Measurements from ENCODE around the gene NFYA.

The NFYA gene

DNA sequence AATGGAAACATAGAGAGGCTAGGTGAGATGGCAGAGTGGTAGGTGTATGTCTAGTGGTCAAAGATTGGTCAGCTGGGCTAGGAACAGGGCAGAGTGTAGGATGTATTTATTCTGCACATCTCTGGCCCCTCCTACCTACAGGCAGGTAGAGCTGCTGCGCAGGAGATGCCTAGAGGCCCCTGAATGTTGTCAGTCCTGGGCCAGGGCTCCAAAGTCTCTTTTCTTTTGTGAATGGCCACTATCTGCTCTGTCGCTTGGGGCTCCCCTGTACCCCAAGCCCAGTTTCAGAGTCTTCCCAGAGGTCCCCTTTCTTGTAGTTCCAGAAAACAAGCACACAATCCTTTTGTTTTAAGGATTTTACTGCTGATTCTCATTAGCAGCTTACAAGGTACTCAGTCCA, 25.5 kb upstream of the NFYA start:
- DNase-seq = no peak

DNA sequence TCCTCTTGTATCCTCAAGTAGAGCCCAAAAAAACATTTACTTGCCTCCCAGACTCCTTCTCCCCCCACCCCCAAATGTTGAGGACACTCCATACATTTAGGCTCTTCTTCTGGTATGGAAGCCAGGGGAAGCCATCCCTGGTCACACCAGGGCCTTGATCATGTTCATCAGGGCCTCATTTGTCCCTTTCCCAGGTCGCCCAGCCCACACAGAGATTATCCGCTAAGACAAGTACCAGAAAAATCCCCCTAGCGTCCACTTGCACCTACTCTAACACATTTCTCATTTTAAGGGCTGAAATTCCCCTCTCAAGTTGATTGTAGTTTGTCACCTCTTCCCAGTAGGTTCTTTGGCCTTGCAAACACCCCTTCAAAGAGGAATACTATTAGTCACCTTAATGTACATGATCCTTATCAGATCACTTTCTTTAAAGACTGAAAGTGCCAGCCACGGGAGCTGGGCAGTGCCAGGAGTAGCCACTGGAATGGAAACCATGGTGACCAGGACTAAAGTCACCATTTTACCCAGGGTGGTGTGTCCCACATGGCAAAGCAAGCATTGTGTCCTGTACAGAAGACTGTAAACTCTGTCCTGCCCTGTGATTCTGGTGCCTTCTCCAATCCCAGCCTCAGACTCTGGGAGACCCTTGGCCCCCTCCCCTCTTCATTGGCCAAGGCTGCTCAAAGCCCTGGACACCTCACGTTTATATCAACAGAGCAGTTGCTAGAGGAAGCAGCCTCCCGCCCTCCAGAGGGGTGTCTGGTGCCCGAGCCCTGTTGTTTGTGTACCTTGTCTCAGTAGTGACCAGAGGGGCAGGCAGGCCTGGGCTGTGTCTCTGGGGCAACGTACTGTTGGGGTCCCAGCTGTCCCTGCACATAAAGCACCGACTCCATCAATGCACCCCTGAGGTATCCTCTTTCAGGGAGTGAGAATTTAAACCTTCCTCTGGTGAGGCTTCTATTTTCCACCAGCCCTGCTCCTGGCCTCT, 24.7 kb upstream of the NFYA start:
- DNase-seq = no peak

DNA sequence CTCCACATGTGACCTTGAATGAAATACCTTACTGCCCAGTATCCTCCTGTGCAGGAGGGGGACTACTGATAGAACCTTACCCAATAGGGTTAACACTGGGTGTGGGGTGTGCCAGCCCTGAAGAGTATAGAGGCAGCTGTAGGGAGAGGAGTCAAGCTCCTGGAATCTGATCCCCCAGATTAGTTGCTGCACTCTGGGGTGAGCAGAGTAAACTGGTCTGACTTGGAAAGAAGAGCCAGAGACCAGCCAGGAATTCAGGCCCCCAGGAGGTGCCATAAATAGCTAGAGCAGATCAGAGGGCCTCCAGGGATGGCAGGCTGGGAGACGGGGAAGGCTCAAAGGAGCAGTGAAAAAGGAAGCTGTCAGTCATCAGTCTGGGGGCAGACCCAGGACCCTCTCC, 23.3 kb upstream of the NFYA start:
- DNase-seq = no peak

DNA sequence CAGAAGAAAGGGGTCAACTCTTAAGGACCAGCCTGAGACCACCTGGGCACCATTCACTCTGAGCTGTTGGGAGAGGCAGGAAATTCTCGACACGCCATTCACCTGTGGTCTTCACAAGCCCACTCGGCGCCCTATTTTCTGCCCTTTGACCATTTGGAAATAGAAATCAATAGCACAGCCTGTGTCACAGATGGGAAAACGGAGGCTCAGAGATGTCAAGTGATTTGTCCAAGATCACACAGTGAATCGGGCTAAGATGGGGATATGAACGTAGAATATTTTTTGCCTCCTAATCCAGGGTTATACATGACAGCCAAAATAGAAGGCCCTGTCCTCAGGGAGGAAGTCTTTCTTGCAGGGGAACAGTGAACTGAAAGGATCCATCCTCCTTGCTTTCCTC, 22.8 kb upstream of the NFYA start:
- no peak for DNase-seq

DNA sequence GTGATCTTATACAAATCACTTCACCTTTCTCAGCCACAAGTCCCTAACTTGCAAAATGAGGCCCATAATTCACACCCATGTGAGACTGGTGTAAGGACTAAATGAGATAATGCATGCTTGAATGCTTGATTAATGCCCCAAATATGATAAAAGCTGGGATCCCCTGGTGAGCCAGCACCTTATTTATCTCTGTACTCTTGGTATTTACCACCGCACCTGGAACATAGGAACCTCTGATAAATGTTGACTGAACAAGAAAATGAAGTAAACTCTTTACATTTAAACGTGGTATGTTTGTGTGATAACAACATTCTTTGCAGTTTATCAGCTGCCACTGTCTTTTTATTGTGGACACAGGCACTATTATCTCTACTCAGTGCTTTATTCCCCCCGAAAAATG, 22.2 kb upstream of the NFYA start:
- no peak for DNase-seq

DNA sequence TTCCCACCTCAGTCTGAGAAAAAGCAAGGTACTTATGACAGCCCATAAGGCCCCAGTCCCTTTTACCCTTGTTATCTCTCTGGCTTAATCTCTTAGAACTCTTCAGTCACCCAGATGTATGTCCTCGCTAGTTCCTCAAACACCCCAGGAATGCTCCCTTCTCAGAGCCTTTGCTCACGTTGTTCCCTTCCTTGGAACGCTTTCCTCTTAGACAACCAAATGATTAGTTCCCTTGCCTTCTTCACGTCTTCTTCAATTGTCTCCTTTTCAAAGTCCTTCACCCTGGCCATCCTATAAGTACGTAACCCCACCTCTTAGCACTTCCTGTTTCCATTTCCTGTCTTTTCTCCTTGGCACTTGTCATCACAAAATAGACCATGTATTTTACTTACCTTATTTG, 20.9 kb upstream of the NFYA start:
- DNase-seq = no peak

DNA sequence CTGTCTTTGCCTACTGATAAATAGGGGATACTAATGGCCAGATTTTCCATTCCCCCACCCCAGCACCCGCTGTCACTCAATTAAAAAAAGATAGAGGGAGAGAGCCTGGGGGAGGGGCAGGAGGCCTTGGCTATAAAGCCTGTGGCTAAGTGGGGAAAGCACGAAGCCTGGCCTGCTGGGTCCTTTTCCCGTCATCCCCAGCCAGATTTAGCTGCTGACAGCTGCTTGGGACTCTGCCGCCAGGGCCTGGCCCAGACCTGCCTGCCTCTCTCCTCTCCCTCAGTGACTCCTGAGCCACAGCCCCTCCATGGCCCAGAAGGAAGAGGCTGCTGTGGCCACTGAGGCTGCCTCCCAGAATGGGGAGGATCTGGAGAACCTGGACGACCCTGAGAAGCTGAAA, 19.7 kb upstream of the NFYA start, which contains the start of gene APOBEC2:
Gene APOBEC2, plus strand, starts transcription at position 162 of the 400 bp plus-strand sequence. Its CDS starts 146 bp downstream, at position 308.
- DNase-seq = no peak

DNA sequence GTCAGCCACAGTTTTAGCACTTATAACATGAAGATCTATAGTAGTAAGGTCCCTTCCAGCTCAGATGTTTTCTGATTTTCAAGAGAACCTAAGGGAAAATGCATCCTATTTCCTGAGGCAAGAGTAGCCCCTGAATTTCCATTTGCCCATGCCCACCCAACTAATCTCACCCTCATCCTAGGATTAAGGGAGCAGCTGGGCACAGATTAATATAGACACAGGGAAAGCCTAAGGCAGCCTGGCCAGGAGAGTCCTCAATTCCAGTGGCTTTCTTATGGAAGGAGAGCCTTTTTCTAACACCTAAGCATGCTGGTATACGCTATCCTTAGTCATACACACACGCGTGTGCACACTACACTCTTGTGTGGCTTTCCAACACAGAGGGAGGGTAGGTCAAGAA, 18.3 kb upstream of the NFYA start:
- no peak for DNase-seq

DNA sequence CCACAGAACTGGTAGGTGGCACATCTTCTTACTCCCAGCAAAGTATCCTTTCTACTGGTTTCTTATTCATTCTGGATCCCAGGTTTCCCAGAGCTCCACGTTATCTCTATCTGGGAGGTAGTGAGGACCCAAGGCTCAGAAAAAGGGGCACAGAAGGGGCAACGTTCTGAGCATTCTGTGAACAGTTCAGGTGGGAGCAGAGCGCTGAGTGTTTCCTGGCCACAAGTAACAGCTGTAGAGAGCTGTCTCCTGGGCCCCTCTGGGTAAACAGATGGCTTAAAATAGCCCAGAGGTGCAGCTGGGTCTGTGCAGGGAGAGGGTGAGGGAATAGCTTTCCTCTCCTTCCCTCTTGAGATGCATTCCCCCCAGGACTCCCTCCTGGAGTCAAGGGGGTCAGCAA, 17.6 kb upstream of the NFYA start:
- no peak for DNase-seq

DNA sequence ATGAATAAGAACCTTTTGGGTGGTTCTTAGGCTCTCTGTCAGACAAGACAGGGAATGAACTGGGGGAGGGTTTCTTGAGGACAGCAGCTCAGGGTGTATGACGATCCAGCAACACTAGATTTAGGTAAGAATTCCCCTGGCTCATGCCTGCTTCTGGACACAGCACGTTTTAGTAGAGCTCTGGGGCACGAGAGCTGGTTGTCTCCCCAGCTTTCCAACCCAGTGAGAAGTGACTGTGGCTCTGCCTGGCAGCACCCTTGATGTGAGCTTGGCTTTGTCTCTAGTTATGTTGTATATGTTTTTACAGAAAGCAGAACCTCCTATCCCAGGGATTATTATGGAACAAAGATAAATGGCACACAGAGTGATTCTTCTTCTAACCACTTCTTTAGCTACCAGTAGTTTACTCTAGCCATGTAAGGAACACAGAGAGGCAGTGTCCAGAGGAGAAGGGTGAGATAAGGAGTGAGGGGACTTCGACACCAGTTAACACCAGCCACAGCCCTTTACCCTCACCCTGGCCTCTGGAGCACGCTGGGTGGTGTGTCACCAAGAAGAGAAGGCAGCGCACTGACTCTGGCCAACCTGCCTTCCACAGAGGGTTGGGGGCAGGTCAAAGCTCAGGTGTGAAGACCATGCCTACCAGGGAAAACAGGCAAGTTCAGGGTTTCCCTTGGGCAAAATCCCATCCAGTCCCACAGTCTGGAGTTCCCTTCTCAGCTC, 15.8 kb upstream of the NFYA start:
- DNase-seq = no peak

DNA sequence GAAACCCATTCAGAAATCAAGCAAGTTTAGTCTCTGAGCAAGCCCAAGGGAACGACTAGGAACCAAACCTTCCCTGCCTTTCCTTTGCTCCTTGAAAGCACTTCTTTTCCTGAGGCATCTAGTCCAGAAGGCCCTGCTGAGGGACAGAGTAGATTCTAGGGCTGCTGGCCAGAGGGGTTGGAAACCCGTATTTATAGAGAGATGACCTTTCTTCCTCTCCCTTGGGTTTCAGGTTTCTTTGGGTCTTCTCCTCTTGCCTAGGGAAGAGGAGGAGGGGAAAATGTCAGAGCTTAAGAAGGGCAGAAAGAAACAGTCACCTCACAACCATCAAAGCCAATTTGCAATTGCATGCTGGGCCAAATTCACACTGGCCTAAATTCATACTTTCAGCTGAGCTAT, 14.0 kb upstream of the NFYA start:
- no peak for DNase-seq

DNA sequence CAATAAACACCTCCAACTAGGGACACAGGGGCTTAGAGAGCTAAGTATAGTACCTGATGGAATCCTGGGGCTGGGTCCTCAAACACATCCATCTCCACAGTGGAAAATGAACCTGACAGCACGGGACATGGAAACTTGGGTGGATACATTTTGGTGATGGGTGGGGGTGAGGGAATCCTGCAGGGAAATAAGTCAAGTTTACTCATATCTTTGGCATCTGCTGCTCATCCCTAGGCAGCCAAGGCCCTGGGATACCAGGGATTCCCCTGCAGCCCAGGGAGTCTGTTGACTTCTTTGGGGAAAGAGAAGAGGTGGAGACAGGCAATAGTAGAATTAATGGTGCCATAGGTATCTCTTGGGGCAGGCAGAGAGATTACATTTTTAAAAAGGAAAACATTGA, 13.2 kb upstream of the NFYA start:
- DNase-seq = no peak

DNA sequence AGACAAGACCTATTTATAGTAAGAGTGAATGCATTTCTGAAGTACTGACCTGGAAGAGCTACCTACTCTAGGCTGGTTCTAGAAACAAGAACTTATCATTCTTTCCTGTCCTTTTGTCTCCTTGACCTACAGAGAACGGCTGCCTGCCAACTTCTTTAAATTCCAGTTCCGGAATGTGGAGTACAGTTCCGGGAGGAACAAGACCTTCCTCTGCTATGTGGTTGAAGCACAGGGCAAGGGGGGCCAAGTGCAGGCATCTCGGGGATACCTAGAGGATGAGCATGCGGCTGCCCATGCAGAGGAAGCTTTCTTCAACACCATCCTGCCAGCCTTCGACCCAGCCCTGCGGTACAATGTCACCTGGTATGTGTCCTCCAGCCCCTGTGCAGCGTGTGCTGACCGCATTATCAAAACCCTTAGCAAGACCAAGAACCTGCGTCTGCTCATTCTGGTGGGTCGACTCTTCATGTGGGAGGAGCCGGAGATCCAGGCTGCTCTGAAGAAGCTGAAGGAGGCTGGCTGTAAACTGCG, 11.5 kb upstream of the NFYA start:
- DNase-seq = no peak

DNA sequence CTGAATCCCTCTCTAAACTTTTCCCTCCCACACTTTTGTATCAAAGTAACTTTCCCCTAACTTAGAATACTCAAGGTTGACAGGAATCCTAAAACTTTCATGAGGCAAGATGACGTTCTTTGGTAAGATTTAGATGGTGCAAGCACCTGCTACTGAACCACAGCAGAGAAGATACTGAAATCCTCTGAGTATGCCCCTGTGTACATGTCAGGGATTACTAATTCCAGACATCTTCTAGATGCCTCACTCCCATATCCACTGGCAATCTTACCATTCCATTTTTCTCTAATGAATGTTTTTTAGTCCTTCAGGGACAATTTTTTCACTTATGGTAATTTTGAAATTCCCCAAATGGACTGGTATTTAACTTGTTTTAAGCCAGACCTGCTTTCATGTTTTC, 10.7 kb upstream of the NFYA start:
- DNase-seq = no peak

DNA sequence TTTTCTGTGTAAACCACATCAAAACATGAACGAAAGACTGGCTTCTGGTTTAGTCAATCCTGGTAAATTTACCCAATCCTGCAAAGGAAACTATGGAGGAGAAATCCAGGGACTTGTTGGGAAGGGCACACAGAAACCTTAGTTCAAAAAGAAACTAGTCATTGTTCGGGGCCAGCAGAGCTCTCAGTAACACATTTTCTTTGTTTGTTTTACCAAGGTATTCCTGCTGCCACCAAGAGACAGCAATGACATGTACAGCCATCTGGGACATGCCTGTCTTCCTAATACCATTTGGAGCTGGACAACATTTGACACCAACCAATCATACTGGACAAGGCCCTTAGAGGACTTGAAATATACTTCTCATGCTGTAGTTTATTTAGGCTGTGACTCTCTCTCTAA, 8.9 kb upstream of the NFYA start:
- no peak for DNase-seq

DNA sequence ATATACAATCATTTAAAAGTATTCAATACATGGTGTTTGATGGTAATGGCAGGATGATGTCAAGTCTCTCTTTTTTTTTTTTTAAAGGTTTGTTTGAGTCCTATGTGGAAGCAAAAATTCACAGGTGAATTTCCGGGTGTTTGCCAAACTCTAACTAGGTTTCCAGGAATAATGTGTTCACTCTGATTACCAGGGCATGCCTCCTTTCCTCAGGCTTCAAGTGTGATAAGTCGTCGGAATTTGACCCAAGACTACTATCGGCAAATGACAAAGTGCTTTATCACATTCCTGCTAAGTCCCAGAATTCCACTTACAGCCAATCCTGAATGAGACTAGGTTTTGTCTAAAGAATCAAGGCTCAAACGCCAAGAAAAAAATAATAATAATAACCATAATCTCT, 7.9 kb upstream of the NFYA start:
- no peak for DNase-seq

DNA sequence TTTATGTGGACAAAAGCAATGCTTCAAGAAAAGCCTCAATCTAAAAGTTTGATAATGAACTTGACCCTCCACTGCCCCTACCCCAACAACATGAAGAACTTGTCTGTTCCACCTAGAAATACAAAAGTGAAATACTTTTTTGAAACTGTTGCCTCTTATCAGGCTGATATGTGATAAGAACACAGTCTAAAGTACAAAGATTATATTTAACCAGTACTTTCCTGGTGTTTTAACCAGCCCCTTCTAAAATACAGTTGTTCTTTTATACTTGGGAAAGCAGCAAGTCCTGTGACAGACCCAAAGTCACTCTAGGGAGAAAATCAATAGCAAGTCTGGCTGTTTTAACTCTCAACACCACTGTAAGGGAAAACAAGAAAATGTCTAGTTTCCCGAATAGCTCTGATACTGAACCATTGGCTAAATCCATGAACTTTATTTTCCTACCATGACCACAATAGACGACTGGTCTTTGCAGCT, 7.2 kb upstream of the NFYA start:
- DNase-seq = no peak

DNA sequence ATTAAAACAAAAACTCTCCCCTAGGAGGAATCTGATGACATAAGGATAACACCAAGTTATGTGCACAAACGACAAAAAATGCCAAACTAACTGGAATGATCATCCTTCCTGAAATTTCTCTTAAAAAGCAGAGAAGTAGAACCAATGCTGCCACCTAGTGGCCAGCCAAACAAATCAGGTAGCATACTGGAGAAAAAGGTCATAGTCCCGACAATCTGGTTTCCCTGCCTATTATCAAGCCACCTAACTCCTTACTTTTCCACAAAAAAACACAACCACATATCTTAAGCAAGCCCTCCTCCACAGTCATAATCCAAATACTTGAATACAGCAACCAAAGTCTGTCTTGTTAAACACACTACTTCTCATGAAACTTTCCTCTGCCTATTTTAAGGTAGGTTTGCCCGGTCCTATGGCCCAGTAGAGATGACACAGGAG, 5.9 kb upstream of the NFYA start:
- peak; percentile 73 to 77 for DNase-seq

DNA sequence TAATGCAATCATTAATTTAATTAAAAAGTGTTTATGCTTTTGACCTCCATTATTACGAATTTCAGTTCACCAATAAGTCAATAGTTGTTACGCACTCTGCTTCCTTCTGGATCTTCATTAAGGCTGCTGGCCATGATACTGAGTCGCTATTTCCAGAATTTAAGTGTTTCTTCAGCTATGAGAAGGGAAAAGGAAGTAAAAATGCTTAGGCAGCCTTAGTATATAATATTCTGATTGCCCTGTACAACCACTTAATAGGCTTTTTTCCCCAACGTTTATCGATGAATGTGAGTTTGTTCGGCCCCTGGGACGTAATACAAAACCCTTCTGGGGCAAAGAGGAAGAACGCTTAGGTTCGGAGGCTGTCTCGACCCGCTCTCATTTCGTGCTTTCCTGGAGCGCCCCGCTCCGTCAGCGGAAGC, 1.3 kb upstream of the NFYA start:
- peak in 1 of 2 donors; percentile 73 for DNase-seq

DNA sequence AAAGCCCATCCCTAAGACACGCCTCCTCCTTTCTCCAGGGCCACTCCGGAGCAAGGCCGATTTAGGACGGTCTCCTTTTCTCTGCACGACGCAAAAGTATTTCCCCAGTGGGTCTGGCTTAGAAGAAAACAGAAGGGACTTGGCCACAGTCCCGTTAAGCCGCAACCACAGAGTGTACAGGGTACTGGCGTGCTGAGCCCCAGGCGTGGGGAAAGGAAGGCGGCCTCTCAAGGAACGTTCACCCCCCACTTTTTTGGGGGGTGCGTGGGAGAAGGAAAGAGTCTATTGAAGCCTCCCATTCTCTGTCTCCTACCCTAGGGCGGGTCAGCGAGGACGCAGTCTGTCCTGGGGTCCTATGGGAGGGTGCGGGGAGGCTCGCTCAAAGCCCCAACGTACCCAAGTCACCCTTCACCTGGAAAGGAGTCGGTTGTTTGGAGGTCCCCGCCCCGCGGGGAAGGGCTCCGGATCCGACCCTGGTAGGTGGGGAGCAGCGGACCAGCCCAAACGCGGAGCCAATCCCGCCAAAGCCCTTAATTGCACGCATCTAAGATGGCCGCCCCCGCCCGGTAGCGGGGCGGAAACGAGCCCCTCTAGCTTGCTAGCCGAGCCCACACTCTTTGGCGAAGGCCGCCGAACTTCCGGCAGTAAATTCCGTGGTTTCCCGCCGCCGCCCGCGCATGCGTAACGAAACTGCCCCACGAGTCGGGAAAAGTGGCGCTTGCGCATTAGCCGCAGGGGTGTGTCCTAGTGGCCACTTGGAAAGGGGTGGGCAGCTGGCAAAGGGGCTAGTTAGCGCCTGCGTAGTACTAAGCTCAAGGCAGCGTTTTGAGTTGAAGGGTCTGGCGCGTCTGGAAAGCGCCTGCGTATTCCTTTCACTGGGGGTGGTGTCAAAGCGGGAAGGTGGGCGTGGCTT, 595 bp upstream of the NFYA start, which contains the start of gene OARD1:
Gene OARD1, minus strand, starts transcription at position 434 of the 913 bp plus-strand sequence. CDS start 722 bp downstream, outside the sequence.
- peak; percentile 99 to 100 for DNase-seq

DNA sequence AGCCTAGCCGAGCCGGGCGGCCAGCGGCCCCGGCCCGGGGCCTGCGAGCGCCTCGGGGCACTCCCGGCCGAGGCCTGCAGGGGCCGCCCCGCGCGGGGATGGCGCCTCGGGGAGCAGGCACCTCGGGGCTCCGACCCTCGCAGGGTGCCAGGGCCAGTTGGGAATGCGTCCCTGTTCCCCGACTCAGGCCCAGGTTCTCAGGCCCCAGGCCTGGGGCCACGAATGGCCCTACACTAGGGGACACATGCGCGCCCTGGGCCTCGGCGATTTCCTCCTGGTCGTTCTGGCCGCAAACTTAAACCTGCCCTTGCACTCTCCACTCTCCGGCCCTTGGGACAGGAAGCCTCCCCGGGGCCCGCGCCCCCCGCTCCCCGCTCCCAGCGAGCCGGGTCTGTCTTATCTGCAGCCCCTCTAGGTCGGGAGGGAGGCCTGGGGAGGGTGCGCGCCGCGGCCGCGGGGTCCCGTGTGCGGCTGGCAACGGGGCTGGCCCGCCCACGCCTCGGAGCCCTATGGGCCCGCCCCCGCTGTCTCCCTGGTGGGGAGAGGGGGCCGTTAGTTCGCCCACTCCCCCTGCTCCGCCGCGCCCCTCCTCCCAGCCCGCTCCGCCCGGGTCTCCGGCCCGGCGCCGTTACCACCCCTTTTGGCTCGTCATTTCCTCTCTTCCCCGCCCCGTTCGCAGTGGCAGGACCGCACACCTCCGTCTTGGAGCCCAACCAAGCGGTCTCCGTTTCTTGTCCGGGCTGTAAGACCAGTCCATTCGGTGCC, 611 bp downstream of the NFYA start:
- peak; percentile 81 to 86 for DNase-seq

Data from stimulated activated CD4-positive, alpha-beta T cell treated with anti-CD3 and anti-CD28 coated beads, Interleukin-2, amount 100 ng/mL, for 24 hours (primary cell).